NCI-H82 treated with DMSO at 0.1 percent for 48 hours (cell line): ENCODE results near the gene PCBP2.
"Not testable (repeated sequence)": the region's sequence is repeated elsewhere in the genome, so short reads cannot be mapped to it uniquely, and the experiment has no call there.

Source experiments
- DNase-seq: peaks from one replicate; lab custom pipeline; 2025; ENCODE audit not compliant: unreplicated experiment; lab: John Stamatoyannopoulos, UW

The PCBP2 gene

GRCh38 chr12:53451661-53452158 is at the start of gene PCBP2:
Gene PCBP2, plus strand, starts transcription at chr12:53452102. Its CDS starts 2,699 bp downstream, at chr12:53454801.
- DNase-seq: peak; percentile 99

- DNase-seq: not testable (repeated sequence)
Observed at GRCh38 chr12:53402351-53402750, 49.6 kb upstream of the PCBP2 start.

- DNase-seq: no peak
Observed at GRCh38 chr12:53402871-53403270, 49.0 kb upstream of the PCBP2 start.

GRCh38 chr12:53410951-53411350 is 41.0 kb upstream of the PCBP2 start:
- DNase-seq: no peak

GRCh38 chr12:53413485-53414204 is 38.3 kb upstream of the PCBP2 start:
- no peak for DNase-seq

- DNase-seq: peak; percentile 79
Observed at GRCh38 chr12:53414756-53415417, 37.0 kb upstream of the PCBP2 start.

- peak; percentile 96 for DNase-seq
Observed at GRCh38 chr12:53415752-53416389, 36.0 kb upstream of the PCBP2 start.

- not testable (repeated sequence) for DNase-seq
Observed at GRCh38 chr12:53417291-53417816, 34.5 kb upstream of the PCBP2 start.

GRCh38 chr12:53418221-53418620 is 33.7 kb upstream of the PCBP2 start:
- no peak for DNase-seq

GRCh38 chr12:53419756-53420155 is 32.1 kb upstream of the PCBP2 start:
- no peak for DNase-seq

- not testable (repeated sequence) for DNase-seq
Observed at GRCh38 chr12:53422247-53422646, 29.7 kb upstream of the PCBP2 start.

- no peak for DNase-seq
Observed at GRCh38 chr12:53423597-53423996, 28.3 kb upstream of the PCBP2 start, which contains the start of gene AMHR2. Gene AMHR2, plus strand, starts transcription at chr12:53423855. Its CDS starts 80 bp downstream, at chr12:53423935.

GRCh38 chr12:53424626-53425514 is 27.0 kb upstream of the PCBP2 start:
- DNase-seq: no peak

GRCh38 chr12:53425515-53426150 is 26.3 kb upstream of the PCBP2 start:
- DNase-seq: no peak

GRCh38 chr12:53427905-53428594 is 23.9 kb upstream of the PCBP2 start:
- DNase-seq: no peak

GRCh38 chr12:53428741-53429140 is 23.2 kb upstream of the PCBP2 start:
- no peak for DNase-seq

- no peak for DNase-seq
Observed at GRCh38 chr12:53430116-53430515, 21.8 kb upstream of the PCBP2 start.

- DNase-seq: no peak
Observed at GRCh38 chr12:53431187-53431586, 20.7 kb upstream of the PCBP2 start.

GRCh38 chr12:53435326-53435725 is 16.6 kb upstream of the PCBP2 start:
- DNase-seq: not testable (repeated sequence)
